NOMO-1 (cell line): ENCODE measurements around the gene LMF2.

Source experiments
- DNase-seq, 2 experiments: peaks; one replicate each; lab custom pipeline; 2025; ENCODE audit not compliant: unreplicated experiment in 2 of 2; lab: John Stamatoyannopoulos, UW

The LMF2 gene

GRCh38 chr22:50483556-50483955, 23.9 kb downstream of the LMF2 start:
- no peak for DNase-seq

GRCh38 chr22:50483106-50483505, 24.4 kb downstream of the LMF2 start:
- DNase-seq = no peak

GRCh38 chr22:50482107-50483074, 25.1 kb downstream of the LMF2 start:
- DNase-seq = no peak

- DNase-seq = no peak
Observed at GRCh38 chr22:50481440-50482106, 25.9 kb downstream of the LMF2 start, which contains the start of gene ADM2. ADM2 (plus strand) TSS chr22:50481543; CDS start chr22:50481848, 305 bp downstream.

GRCh38 chr22:50481045-50481439, 26.5 kb downstream of the LMF2 start:
- no peak for DNase-seq

- DNase-seq = peak in 1 of 2 experiments; percentile 13
Observed at GRCh38 chr22:50479721-50480120, 27.8 kb downstream of the LMF2 start.

- DNase-seq = no peak
Observed at GRCh38 chr22:50477923-50478322, 29.6 kb downstream of the LMF2 start.

- no peak for DNase-seq
Observed at GRCh38 chr22:50476868-50477267, 30.6 kb downstream of the LMF2 start.

- no peak for DNase-seq
Observed at GRCh38 chr22:50475652-50476002, 31.9 kb downstream of the LMF2 start.

- peak; percentile 78 to 93 for DNase-seq
Observed at GRCh38 chr22:50474710-50475651, 32.5 kb downstream of the LMF2 start, which contains the start of gene SBF1. SBF1 (minus strand) TSS chr22:50475035; CDS start chr22:50474840, 195 bp downstream.

- peak; percentile 17 to 20 for DNase-seq
Observed at GRCh38 chr22:50473855-50474671, 33.4 kb downstream of the LMF2 start.

GRCh38 chr22:50473088-50473487, 34.4 kb downstream of the LMF2 start:
- no peak for DNase-seq

- DNase-seq = no peak
Observed at GRCh38 chr22:50471962-50472361, 35.5 kb downstream of the LMF2 start.

GRCh38 chr22:50471197-50471847, 36.2 kb downstream of the LMF2 start:
- no peak for DNase-seq

GRCh38 chr22:50470491-50470890, 37.0 kb downstream of the LMF2 start:
- DNase-seq = no peak

GRCh38 chr22:50469377-50470305, 37.9 kb downstream of the LMF2 start:
- DNase-seq = peak; percentile 72 to 93

- DNase-seq = no peak
Observed at GRCh38 chr22:50468626-50469025, 38.9 kb downstream of the LMF2 start.

GRCh38 chr22:50467773-50468440, 39.6 kb downstream of the LMF2 start:
- no peak for DNase-seq
